ENCODE measurements around the gene TNFRSF11A. TPM values are rescaled to one million over a fixed set of nuclear protein-coding genes. Genes with fewer than 3 reads are reported as not detected.

The TNFRSF11A gene
- total and polyA plus RNA-seq, 9 donors = 2.0 to 3.8 (median 2.9) TPM

DNA sequence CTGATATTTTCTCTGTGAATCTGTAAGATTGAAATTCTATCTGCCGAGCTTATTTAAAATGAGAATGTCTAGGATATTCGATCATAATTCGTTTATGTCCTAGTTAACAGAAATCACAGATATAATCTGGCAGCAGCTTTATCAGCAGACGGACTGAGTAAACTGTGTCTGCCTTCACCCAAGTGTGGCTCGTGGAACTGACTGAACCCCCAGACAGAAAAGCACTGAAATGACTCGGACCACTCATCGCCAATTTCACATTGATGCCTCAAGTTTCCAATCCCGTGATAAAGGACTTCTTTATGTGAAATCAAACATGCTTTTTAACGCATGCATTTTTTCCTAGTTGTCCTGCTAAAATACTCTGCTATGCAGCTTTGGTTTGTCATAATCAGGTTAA, 15.9 kb downstream of the TNFRSF11A start:
- no peak overlapping the region for H3K27ac ChIP-seq (ENCODE audit: low read length)
- no peak for DNase-seq
- no peaks in the 10 kb centered on the region for H3K4me1 ChIP-seq (ENCODE audit: control insufficient read depth, insufficient read depth, low read length)
- WGBS (ENCODE audit: insufficient coverage) = 84% methylated on average over 6 of the region's 9 CpGs
- H3K36me3 ChIP-seq (ENCODE audit: control insufficient read depth, insufficient read depth, low read length) = no peaks in the 10 kb centered on the region
- H3K4me3 ChIP-seq (ENCODE audit: low read length) = no peak overlapping the region
- H3K27me3 ChIP-seq (ENCODE audit: control insufficient read depth, insufficient read depth, low read length) = peaks cover 5% of the 10 kb centered on the region
- H3K9me3 ChIP-seq (replicated peaks; ENCODE audit: control insufficient read depth, low read depth, low read length) = no peaks in the 10 kb centered on the region

DNA sequence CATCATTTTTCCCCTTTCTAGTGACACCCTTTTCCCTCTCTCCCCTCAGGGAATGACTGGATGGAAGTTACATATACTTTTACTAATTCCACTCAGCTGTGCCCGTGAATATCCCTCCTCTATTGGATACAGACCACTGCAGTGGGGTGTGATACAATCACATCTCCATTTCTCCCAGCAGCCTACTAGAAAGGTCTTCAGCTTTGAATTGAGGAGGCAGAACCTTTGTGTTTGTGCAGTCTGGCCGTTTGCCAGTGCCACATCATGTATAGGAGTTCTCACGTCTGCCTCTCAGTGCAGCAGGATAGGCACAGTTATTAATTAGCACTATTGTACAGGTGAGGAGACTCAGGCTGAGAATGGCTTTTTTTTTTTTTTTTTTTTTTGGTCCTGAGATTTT, 16.4 kb downstream of the TNFRSF11A start:
- no peak for DNase-seq
- Histone ChIP-seq H3K4me3 (ENCODE audit: low read length) (no peak overlapping the region), H3K27ac (ENCODE audit: low read length) (no peak overlapping the region), H3K36me3 (ENCODE audit: control insufficient read depth, insufficient read depth, low read length) (no peaks in the 10 kb centered on the region), H3K9me3 (replicated peaks; ENCODE audit: control insufficient read depth, low read depth, low read length) (no peaks in the 10 kb centered on the region), H3K4me1 (ENCODE audit: control insufficient read depth, insufficient read depth, low read length) (no peaks in the 10 kb centered on the region), H3K27me3 (ENCODE audit: control insufficient read depth, insufficient read depth, low read length) (peaks cover 5% of the 10 kb centered on the region)
- WGBS (ENCODE audit: insufficient coverage) = 82% methylated on average over 2 of the region's 3 CpGs

GRCh38 chr18:62342884-62343283, 17.8 kb downstream of the TNFRSF11A start:
- H3K4me1 ChIP-seq (ENCODE audit: control insufficient read depth, insufficient read depth, low read length) = no peaks in the 10 kb centered on the region
- H3K9me3 ChIP-seq (replicated peaks; ENCODE audit: control insufficient read depth, low read depth, low read length) = no peaks in the 10 kb centered on the region
- no peak overlapping the region for H3K4me3 ChIP-seq (ENCODE audit: low read length)
- peaks cover 5% of the 10 kb centered on the region for H3K27me3 ChIP-seq (ENCODE audit: control insufficient read depth, insufficient read depth, low read length)
- no CpG with 5 or more reads among the region's 4 CpGs for WGBS (ENCODE audit: insufficient coverage)
- H3K36me3 ChIP-seq (ENCODE audit: control insufficient read depth, insufficient read depth, low read length) = no peaks in the 10 kb centered on the region
- no peak overlapping the region for H3K27ac ChIP-seq (ENCODE audit: low read length)
- DNase-seq = no peak

GRCh38 chr18:62343316-62343715, 18.2 kb downstream of the TNFRSF11A start:
- peaks cover 5% of the 10 kb centered on the region for H3K27me3 ChIP-seq (ENCODE audit: control insufficient read depth, insufficient read depth, low read length)
- H3K27ac ChIP-seq (ENCODE audit: low read length) = no peak overlapping the region
- no peaks in the 10 kb centered on the region for H3K36me3 ChIP-seq (ENCODE audit: control insufficient read depth, insufficient read depth, low read length)
- DNase-seq = no peak
- no peaks in the 10 kb centered on the region for H3K9me3 ChIP-seq (replicated peaks; ENCODE audit: control insufficient read depth, low read depth, low read length)
- whole genome bisulfite sequencing (ENCODE audit: insufficient coverage) = no CpG with 5 or more reads among the region's 8 CpGs
- H3K4me3 ChIP-seq (ENCODE audit: low read length) = no peak overlapping the region
- H3K4me1 ChIP-seq (ENCODE audit: control insufficient read depth, insufficient read depth, low read length) = no peaks in the 10 kb centered on the region

DNA sequence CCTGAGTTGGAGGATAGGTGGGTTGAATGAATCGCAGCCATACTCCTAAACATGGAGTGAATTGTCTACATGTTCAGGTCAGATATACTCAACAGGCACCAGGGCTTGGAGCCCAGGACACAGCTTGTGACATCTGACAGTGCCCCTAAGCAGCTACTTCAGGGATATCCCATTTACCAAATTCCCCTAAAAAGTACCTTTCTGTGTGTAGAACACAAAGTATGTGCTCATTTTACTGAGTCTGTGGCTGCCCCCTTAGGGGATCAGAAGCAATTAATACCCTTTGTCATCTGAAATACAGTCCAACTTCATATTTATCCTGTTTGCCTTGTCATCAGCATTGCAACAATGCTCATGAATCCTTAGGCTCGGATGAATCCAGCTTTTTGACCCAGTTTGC, 20.8 kb downstream of the TNFRSF11A start:
- Histone ChIP-seq H3K9me3 (replicated peaks; ENCODE audit: control insufficient read depth, low read depth, low read length) (no peaks in the 10 kb centered on the region), H3K4me3 (ENCODE audit: low read length) (no peak overlapping the region), H3K4me1 (ENCODE audit: control insufficient read depth, insufficient read depth, low read length) (no peaks in the 10 kb centered on the region), H3K36me3 (ENCODE audit: control insufficient read depth, insufficient read depth, low read length) (no peaks in the 10 kb centered on the region), H3K27ac (ENCODE audit: low read length) (no peak overlapping the region), H3K27me3 (ENCODE audit: control insufficient read depth, insufficient read depth, low read length) (no peaks in the 10 kb centered on the region)
- WGBS (ENCODE audit: insufficient coverage) = no CpG with 5 or more reads among the region's 2 CpGs
- no peak for DNase-seq

- H3K4me3 ChIP-seq (ENCODE audit: low read length) = no peak overlapping the region
- WGBS (ENCODE audit: insufficient coverage) = 92% methylated on average over 2 of the region's 7 CpGs
- no peaks in the 10 kb centered on the region for H3K4me1 ChIP-seq (ENCODE audit: control insufficient read depth, insufficient read depth, low read length)
- H3K27ac ChIP-seq (ENCODE audit: low read length) = no peak overlapping the region
- no peak for DNase-seq
- no peaks in the 10 kb centered on the region for H3K9me3 ChIP-seq (replicated peaks; ENCODE audit: control insufficient read depth, low read depth, low read length)
- no peaks in the 10 kb centered on the region for H3K36me3 ChIP-seq (ENCODE audit: control insufficient read depth, insufficient read depth, low read length)
- no peaks in the 10 kb centered on the region for H3K27me3 ChIP-seq (ENCODE audit: control insufficient read depth, insufficient read depth, low read length)
Observed at GRCh38 chr18:62346333-62347088, 21.4 kb downstream of the TNFRSF11A start.

DNA sequence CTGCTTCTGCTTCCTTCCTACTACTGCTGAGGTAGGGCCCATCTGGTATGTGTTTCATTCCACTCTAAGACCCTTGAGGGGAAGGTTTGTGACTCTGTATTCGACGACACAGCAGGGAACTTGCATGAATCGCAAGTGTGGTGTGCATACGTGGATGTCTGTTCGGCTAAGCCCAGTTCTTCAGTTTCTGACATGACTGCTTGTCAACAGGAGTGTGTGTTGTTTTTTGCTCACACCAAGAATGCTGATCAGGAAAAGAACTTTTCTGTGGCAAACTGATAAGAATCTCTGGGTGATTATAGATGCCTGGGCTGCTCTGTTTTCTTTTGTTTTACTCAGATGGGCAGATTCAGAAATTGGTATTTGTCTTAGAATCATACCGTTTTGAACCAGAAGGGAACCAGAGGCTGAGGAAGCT, 22.0 kb downstream of the TNFRSF11A start:
- Histone ChIP-seq H3K27ac (ENCODE audit: low read length) (no peak overlapping the region), H3K9me3 (replicated peaks; ENCODE audit: control insufficient read depth, low read depth, low read length) (no peaks in the 10 kb centered on the region), H3K36me3 (ENCODE audit: control insufficient read depth, insufficient read depth, low read length) (no peaks in the 10 kb centered on the region), H3K4me1 (ENCODE audit: control insufficient read depth, insufficient read depth, low read length) (no peaks in the 10 kb centered on the region), H3K27me3 (ENCODE audit: control insufficient read depth, insufficient read depth, low read length) (no peaks in the 10 kb centered on the region), H3K4me3 (ENCODE audit: low read length) (no peak overlapping the region)
- no peak for DNase-seq
- WGBS (ENCODE audit: insufficient coverage) = 45% methylated on average over 4 of the region's 6 CpGs

- H3K4me3 ChIP-seq (ENCODE audit: low read length) = no peak overlapping the region
- WGBS (ENCODE audit: insufficient coverage) = no CpG with 5 or more reads among the region's 4 CpGs
- no peak for DNase-seq
Observed at GRCh38 chr18:62348474-62348873, 23.4 kb downstream of the TNFRSF11A start.

DNA sequence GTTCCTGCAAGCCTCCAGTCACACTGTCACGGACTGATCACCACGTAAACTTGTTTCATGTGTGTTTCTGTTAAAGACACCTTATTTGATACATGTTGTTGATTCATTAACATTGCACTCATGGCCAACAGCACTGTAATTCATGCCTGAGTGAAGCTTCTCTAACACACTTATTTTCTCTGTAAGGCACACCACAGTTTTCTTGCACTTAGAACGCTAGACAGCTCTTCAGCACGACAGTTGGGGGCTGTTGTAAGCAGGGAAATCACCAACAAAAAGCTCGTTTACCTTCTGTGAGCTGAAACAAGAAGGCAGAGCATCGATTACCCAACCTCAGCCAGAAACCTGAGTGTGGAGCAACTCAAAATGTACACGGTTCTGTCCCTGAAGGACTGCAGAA, 28.1 kb downstream of the TNFRSF11A start:
- Histone ChIP-seq H3K4me1 (ENCODE audit: control insufficient read depth, insufficient read depth, low read length) (no peaks in the 10 kb centered on the region), H3K9me3 (replicated peaks; ENCODE audit: control insufficient read depth, low read depth, low read length) (no peaks in the 10 kb centered on the region), H3K36me3 (ENCODE audit: control insufficient read depth, insufficient read depth, low read length) (no peaks in the 10 kb centered on the region), H3K4me3 (ENCODE audit: low read length) (no peak overlapping the region), H3K27ac (ENCODE audit: low read length) (no peak overlapping the region), H3K27me3 (ENCODE audit: control insufficient read depth, insufficient read depth, low read length) (no peaks in the 10 kb centered on the region)
- DNase-seq = no peak
- WGBS (ENCODE audit: insufficient coverage) = 70% methylated on average over 5 of the region's 7 CpGs

More at GRCh38 chr18:62348474-62348873, 23.4 kb downstream of the TNFRSF11A start:
- no peaks in the 10 kb centered on the region for H3K4me1 ChIP-seq (ENCODE audit: control insufficient read depth, insufficient read depth, low read length)
- no peaks in the 10 kb centered on the region for H3K36me3 ChIP-seq (ENCODE audit: control insufficient read depth, insufficient read depth, low read length)
- no peak overlapping the region for H3K27ac ChIP-seq (ENCODE audit: low read length)
- no peaks in the 10 kb centered on the region for H3K27me3 ChIP-seq (ENCODE audit: control insufficient read depth, insufficient read depth, low read length)
- no peaks in the 10 kb centered on the region for H3K9me3 ChIP-seq (replicated peaks; ENCODE audit: control insufficient read depth, low read depth, low read length)

DNA sequence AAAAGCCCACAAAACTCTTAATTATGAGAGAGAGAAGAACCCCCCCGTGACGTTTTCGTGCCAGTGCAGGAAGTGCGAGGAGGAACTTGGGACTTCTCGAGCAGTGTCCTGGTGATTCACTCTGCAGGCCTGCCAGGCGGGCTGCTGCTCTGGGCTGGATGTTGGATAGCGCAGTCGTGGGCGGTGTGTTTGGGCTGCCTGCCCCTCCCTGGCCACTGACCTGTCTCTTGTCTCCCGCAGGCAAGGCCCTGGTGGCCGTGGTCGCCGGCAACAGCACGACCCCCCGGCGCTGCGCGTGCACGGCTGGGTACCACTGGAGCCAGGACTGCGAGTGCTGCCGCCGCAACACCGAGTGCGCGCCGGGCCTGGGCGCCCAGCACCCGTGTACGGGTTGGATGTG, 29.0 kb downstream of the TNFRSF11A start:
- no peak overlapping the region for H3K4me3 ChIP-seq (ENCODE audit: low read length)
- no peaks in the 10 kb centered on the region for H3K9me3 ChIP-seq (replicated peaks; ENCODE audit: control insufficient read depth, low read depth, low read length)
- peak; percentile 22 for DNase-seq
- no peaks in the 10 kb centered on the region for H3K4me1 ChIP-seq (ENCODE audit: control insufficient read depth, insufficient read depth, low read length)
- WGBS (ENCODE audit: insufficient coverage) = 83% methylated on average over 29 of the region's 29 CpGs
- H3K36me3 ChIP-seq (ENCODE audit: control insufficient read depth, insufficient read depth, low read length) = no peaks in the 10 kb centered on the region
- H3K27me3 ChIP-seq (ENCODE audit: control insufficient read depth, insufficient read depth, low read length) = no peaks in the 10 kb centered on the region
- H3K27ac ChIP-seq (ENCODE audit: low read length) = no peak overlapping the region
